Kidney capillary endothelial cell (primary cell): Measurements from ENCODE around the gene RNF220.

Experiments
- DNase-seq: peaks from one replicate; pipeline ENCODE4 v3.0.0-alpha.2; 2018; ENCODE audit warnings: low spot score

The RNF220 gene

GRCh38 chr1:44407430-44408211, 2.6 kb downstream of the RNF220 start:
- no peak for DNase-seq

- DNase-seq: no peak
Measured at GRCh38 chr1:44408212-44408582, 3.1 kb downstream of the RNF220 start.

- no peak for DNase-seq
Measured at GRCh38 chr1:44408632-44409602, 3.9 kb downstream of the RNF220 start.

GRCh38 chr1:44409757-44410156, 4.7 kb downstream of the RNF220 start:
- no peak for DNase-seq

- no peak for DNase-seq
Measured at GRCh38 chr1:44411861-44412260, 6.8 kb downstream of the RNF220 start.

- no peak for DNase-seq
Measured at GRCh38 chr1:44412601-44413000, 7.5 kb downstream of the RNF220 start.

GRCh38 chr1:44413740-44414139, 8.7 kb downstream of the RNF220 start:
- DNase-seq: no peak

GRCh38 chr1:44415013-44415412, 10.0 kb downstream of the RNF220 start:
- no peak for DNase-seq

- DNase-seq: no peak
Measured at GRCh38 chr1:44416408-44416807, 11.4 kb downstream of the RNF220 start.

- DNase-seq: no peak
Measured at GRCh38 chr1:44417351-44418021, 12.4 kb downstream of the RNF220 start.

GRCh38 chr1:44418022-44418673, 13.1 kb downstream of the RNF220 start:
- no peak for DNase-seq

- no peak for DNase-seq
Measured at GRCh38 chr1:44419901-44420300, 14.8 kb downstream of the RNF220 start.

GRCh38 chr1:44420535-44420934, 15.5 kb downstream of the RNF220 start:
- DNase-seq: no peak

- no peak for DNase-seq
Measured at GRCh38 chr1:44421446-44421884, 16.4 kb downstream of the RNF220 start.

GRCh38 chr1:44422161-44422560, 17.1 kb downstream of the RNF220 start:
- peak; percentile 70 for DNase-seq

- no peak for DNase-seq
Measured at GRCh38 chr1:44423591-44424537, 18.8 kb downstream of the RNF220 start.

- no peak for DNase-seq
Measured at GRCh38 chr1:44424747-44425146, 19.7 kb downstream of the RNF220 start.

- DNase-seq: no peak
Measured at GRCh38 chr1:44425341-44426082, 20.5 kb downstream of the RNF220 start.

GRCh38 chr1:44431861-44432260, 26.8 kb downstream of the RNF220 start:
- DNase-seq: no peak

GRCh38 chr1:44433209-44433608, 28.2 kb downstream of the RNF220 start:
- DNase-seq: peak; percentile 52
